Heart right ventricle (tissue), 16 donors: ENCODE measurements around the gene CCDC102A. TPM values are rescaled to one million over a fixed set of nuclear protein-coding genes. Genes with fewer than 3 reads are reported as not detected.

ENCODE experiments used
- ATAC-seq, 8 donors: fragments of 200-7000 bp; cut with Tn5 transposase; one replicate each; pipeline ENCODE4 v1.9.1; 2020; ENCODE audit warnings: mild to moderate bottlenecking in 8 of 8, moderate library complexity in 8 of 8, moderate number of reproducible peaks in 1 of 8
- DNase-seq, 2 donors: peaks; one replicate each; pipeline ENCODE4 v3.0.0-alpha.2; 2020
- H3K27ac ChIP-seq, 10 donors: fragments of 200-600 bp; sonication (generic) in 2 of 10; one replicate each; pipeline versions ENCODE4 v1.5.0 to v1.8.0; 2020 to 2022; ENCODE audit warnings: mild to moderate bottlenecking in 3 of 10
- H3K27me3 ChIP-seq, 7 donors: fragments of 200-600 bp; one replicate each; pipeline ENCODE4 v1.8.0; 2021 to 2022; ENCODE audit warnings: mild to moderate bottlenecking in 2 of 7
- H3K36me3 ChIP-seq, 9 donors: fragments of 200-600 bp; sonication (generic) in 1 of 9; one replicate each; pipeline versions ENCODE4 v1.5.0 to v1.8.0; 2020 to 2022; ENCODE audit warnings: mild to moderate bottlenecking in 2 of 9
- H3K4me1 ChIP-seq, 9 donors: fragments of 200-600 bp; sonication (generic) in 1 of 9; one replicate each; pipeline versions ENCODE4 v1.5.0 to v1.8.0; 2020 to 2022; ENCODE audit warnings: mild to moderate bottlenecking in 4 of 9
- H3K4me3 ChIP-seq, 10 donors: fragments of 200-600 bp; sonication (generic) in 2 of 10; one replicate each; pipeline versions ENCODE4 v1.5.0 to v1.8.0; 2020 to 2022; ENCODE audit warnings: mild to moderate bottlenecking in 7 of 10, moderate library complexity in 2 of 10
- H3K9me3 ChIP-seq, 11 donors: fragments of 200-600 bp in 10 of 11; sonication (generic) in 2 of 11; one replicate each; pipeline versions ENCODE4 v1.5.0 to v1.8.0; 2013 to 2022; ENCODE audit warnings: mild to moderate bottlenecking in 2 of 11, control low read depth in 1 of 11, moderate library complexity in 1 of 11
- WGBS, 2 donors: extraction: QIAGEN DNeasy Blood & Tissue Kit; methylation state at CpG; one replicate each; pipeline ENCODE4 v1.1.7; 2013; ENCODE audit warnings: inconsistent platforms in 1 of 2; 5-methylcytosine and 5-hydroxymethylcytosine counted together
- intact Hi-C, 10 donors: fragments of 100-400 bp; cut with DNase I; formaldehyde crosslinking; loops; one replicate each; pipeline versions ENCODE4 v1.11.1 to v1.14.2; 2022
- polyA plus RNA-seq, 2 donors: library from polyadenylated mRNA; stranded (reverse); fragments of 200-250 nt; gene quantifications; one replicate each; pipeline ENCODE4 v1.2.3, GENCODE V29; 2013
- total RNA-seq, 10 donors: library from RNA; stranded (reverse); fragmentation: NEBNext Ultra II Directional in 3 of 10; extraction: Animal tissue kit (Norgen Biotek cat#: 25700) in 3 of 10; gene quantifications; one replicate each; pipeline versions ENCODE4 v1.2.1 to v1.2.4, GENCODE V29; 2021 to 2023
- TF ChIP-seq, protein P1 (sequence below), 9 donors: fragments of 200-600 bp; sonication (generic) in 2 of 9; IDR thresholded peaks; one replicate each; pipeline versions ENCODE4 v1.5.0 to v1.8.0; 2021 to 2022; ENCODE audit warnings: antibody characterized with exemption in 9 of 9, mild to moderate bottlenecking in 5 of 9, moderate library complexity in 1 of 9
- donor health status: Arrhythmogenic right ventricular cardiomyopathy.
- donor health status: ischemic (EF 13 %, LVEDD 7.1; RV severe dilation, severe dysfunction).
- donor health status: healthy with polysubstance abuse.
- donor health status: DM: no; HTN: yes; CAD: no.
- donor health status: DM: no; HTN: no; CAD: no.
- donor health status: ischemic (EF 25% LVEDD 6.9; RV normal size, moderate dysfunction).
- donor health status: ischemic (EF 25% LVEDD 5.7; RV mildly dilated, moderate dysfunction).
- donor health status: healthy.
- donor health status: DM: yes; HTN: yes; CAD: no.
- donor health status: Ischemic cardiomyopathy.
- donor health status: ischemic (EF 35%, LVEDD 5.7; RV mildly dilated, moderate dysfunction).
- donor health status: nonischemic (EF 11% LVEDD 7.7; RV severe dilation, severe dysfunction).
- donor health status: DM: yes; HTN: yes; CAD: no.
- donor health status: PGD.
- donor health status: ischemic (EF 29% LVEDD 5.4; RV normal size, mild dysfunction).
- donor health status: nonischemic (EF 23%, LVEDD 6.1; RV moderate dilation, normal function).

CCDC102A gene
- total and polyA plus RNA-seq, 12 donors = 3.1 to 10.2 (median 5.1) TPM

DNA sequence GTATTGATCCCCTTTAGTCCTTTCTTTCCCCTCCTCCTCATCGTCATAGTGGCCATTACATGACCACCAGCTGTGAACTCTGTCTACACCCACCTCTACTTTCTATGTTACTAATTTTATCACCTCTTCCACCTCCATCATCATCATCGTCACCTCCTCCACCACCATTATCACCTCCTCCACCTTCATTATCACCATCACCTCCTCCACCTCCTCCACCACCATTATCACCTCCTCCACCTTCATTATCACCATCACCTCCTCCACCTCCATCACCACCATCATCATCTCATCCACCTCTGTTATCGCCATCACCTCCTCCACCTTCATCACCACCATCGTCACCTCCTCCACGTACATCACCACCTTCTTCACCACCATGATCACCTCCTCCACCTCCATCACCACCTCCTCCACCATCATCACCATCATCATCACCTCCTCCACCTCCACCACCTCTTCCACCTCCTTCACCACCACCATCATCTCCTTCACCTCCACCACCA lies 31.9 kb upstream of the CCDC102A start:
- no peak for DNase-seq

DNA sequence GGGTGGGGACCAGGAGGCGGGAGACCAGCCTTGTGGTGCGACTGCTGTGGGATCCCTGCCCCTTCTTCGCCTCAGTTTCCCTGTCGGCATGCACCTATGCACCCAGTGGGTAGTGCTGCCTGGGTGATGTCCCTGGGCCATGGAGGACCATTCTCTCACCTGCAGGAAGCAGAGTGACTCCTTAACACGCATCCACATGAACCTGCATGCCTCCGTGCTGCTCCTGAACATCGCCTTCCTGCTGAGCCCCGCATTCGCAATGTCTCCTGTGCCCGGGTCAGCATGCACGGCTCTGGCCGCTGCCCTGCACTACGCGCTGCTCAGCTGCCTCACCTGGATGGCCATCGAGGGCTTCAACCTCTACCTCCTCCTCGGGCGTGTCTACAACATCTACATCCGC lies 31.3 kb upstream of the CCDC102A start:
- intact Hi-C loops = no loop called here
- WGBS, 2 donors = 90 to 91% methylated on average over 18 of the region's 18 CpGs
- Histone ChIP-seq H3K9me3 (no peaks in the 10 kb centered on the region), H3K27ac (no peak overlapping the region), H3K27me3 (peaks cover 0 to 31% (median 9%) of the 10 kb centered on the region in 7 donors), H3K4me3 (no peak overlapping the region), H3K4me1 (no peaks in the 10 kb centered on the region), H3K36me3 (no peaks in the 10 kb centered on the region)
- ATAC-seq (no peak), DNase-seq (no peak)
- TF ChIP-seq, protein P1, sequence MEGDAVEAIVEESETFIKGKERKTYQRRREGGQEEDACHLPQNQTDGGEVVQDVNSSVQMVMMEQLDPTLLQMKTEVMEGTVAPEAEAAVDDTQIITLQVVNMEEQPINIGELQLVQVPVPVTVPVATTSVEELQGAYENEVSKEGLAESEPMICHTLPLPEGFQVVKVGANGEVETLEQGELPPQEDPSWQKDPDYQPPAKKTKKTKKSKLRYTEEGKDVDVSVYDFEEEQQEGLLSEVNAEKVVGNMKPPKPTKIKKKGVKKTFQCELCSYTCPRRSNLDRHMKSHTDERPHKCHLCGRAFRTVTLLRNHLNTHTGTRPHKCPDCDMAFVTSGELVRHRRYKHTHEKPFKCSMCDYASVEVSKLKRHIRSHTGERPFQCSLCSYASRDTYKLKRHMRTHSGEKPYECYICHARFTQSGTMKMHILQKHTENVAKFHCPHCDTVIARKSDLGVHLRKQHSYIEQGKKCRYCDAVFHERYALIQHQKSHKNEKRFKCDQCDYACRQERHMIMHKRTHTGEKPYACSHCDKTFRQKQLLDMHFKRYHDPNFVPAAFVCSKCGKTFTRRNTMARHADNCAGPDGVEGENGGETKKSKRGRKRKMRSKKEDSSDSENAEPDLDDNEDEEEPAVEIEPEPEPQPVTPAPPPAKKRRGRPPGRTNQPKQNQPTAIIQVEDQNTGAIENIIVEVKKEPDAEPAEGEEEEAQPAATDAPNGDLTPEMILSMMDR (IDR thresholded peaks at IDR 0.05) = no peak

More for the DNA sequence above, 31.9 kb upstream of the CCDC102A start:
- no peak overlapping the region for H3K4me3 ChIP-seq
- no peaks in the 10 kb centered on the region for H3K4me1 ChIP-seq
- TF ChIP-seq, protein P1 (IDR thresholded peaks at IDR 0.05) = no peak
- no peak for ATAC-seq
- no peaks in the 10 kb centered on the region for H3K36me3 ChIP-seq
- intact Hi-C loops = no loop called here
- H3K27me3 ChIP-seq = peaks cover 0 to 28% (median 6%) of the 10 kb centered on the region in 7 donors
- no peak overlapping the region for H3K27ac ChIP-seq
- H3K9me3 ChIP-seq = no peaks in the 10 kb centered on the region
- WGBS, 2 donors = 91 to 93% methylated on average over 5 of the region's 5 CpGs

DNA sequence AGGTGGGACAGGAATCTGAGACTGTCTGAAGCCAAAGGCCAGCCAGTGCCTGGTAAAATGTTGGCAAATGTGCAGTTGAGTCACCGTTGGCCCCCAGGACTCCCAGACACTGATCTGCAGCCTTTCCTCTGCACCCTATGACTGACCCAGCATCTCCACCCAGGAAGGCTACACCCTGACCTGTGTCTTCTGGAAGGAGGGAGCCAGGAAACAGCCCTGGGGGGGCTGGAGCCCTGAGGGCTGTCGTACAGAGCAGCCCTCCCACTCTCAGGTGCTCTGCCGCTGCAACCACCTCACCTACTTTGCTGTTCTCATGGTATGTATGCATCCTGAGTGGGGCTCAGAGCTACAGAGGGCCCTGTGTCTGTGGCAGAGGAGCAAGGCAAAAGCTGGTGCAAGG lies 30.1 kb upstream of the CCDC102A start:
- intact Hi-C loops = no loop called here
- Histone ChIP-seq H3K27me3 (peaks cover 0 to 32% (median 8%) of the 10 kb centered on the region in 7 donors), H3K4me3 (no peak overlapping the region), H3K9me3 (peaks cover 0 to 9% (median 0%) of the 10 kb centered on the region in 11 donors), H3K4me1 (no peaks in the 10 kb centered on the region), H3K36me3 (no peaks in the 10 kb centered on the region), H3K27ac (no peak overlapping the region)
- WGBS, 2 donors = 44 to 65% methylated on average over 3 of the region's 3 CpGs
- ATAC-seq (no peak), DNase-seq (no peak)
- TF ChIP-seq, protein P1 (IDR thresholded peaks at IDR 0.05) = no peak

DNA sequence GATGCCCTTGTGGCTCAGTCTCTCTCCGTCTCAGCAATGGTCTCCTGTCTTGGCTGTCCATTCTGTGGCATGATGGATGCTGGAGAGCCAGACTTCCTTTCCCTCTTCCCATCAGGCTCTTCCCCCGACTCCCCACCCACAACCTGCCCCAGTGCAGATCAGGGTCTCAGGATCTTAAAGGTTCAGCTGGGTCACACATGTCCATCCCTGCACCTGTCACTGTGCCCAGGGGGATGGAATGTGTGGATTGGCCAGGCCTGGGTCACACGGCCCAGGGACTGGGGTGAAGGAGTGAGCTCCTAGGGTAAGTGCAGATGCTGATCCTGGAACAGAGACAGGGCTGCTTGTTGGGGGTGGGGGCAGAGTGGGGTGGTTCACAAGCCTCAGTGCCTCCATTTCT lies 29.1 kb upstream of the CCDC102A start:
- WGBS, 2 donors = 62 to 63% methylated on average over 3 of the region's 3 CpGs

More for the DNA sequence above, 29.1 kb upstream of the CCDC102A start:
- TF ChIP-seq, protein P1 (IDR thresholded peaks at IDR 0.05) = no peak
- Histone ChIP-seq H3K36me3 (no peaks in the 10 kb centered on the region), H3K4me3 (no peak overlapping the region), H3K27me3 (peaks cover 0 to 35% (median 7%) of the 10 kb centered on the region in 7 donors), H3K4me1 (no peaks in the 10 kb centered on the region), H3K27ac (no peak overlapping the region), H3K9me3 (peaks cover 0 to 18% (median under 1%) of the 10 kb centered on the region in 11 donors)
- ATAC-seq = no peak
- no peak for DNase-seq
- intact Hi-C loops = no loop called here
